ENCODE data around the gene KIAA1671. TPM values are rescaled to one million over a fixed set of nuclear protein-coding genes. Genes with fewer than 3 reads are reported as not detected.

KIAA1671 gene
- total and polyA plus RNA-seq, 2 of the 4 experiments (the other 2 are of a cell fraction) = 0.02 TPM; not detected in 1

- Histone ChIP-seq H2BK20ac (ENCODE audit: low read depth, low read length) (no peak overlapping the region), H3K9me3 (ENCODE audit: control insufficient read depth, insufficient read depth, low read length) (no peaks in the 10 kb centered on the region), H4K20me1 (ENCODE audit: insufficient read depth, low read length) (no peaks in the 10 kb centered on the region), H3K4ac (ENCODE audit: low read depth, low read length) (no peak overlapping the region), H2BK5ac (ENCODE audit: low read depth, low read length, poor library complexity, severe bottlenecking) (no peak overlapping the region), H3K4me2 (ENCODE audit: low read depth, low read length) (no peak overlapping the region), H2AK9ac (replicated peaks; ENCODE audit: low read depth, low read length, poor library complexity) (no peak overlapping the region), H2AK5ac (ENCODE audit: low read depth, low read length) (no peak overlapping the region), H3K27me3 (ENCODE audit: control insufficient read depth, insufficient read depth, low read length) (no peaks in the 10 kb centered on the region; the same call in 1 of the 2 replicates), H3K27ac (ENCODE audit: insufficient read depth, low read length) (no peak overlapping the region), H3K23ac (ENCODE audit: low read depth, low read length) (no peak overlapping the region), H2AFZ (replicated peaks; ENCODE audit: low read length, poor library complexity) (no peak overlapping the region), H3K56ac (ENCODE audit: extremely low read depth, insufficient read depth, low read length) (no peak overlapping the region), H2BK15ac (ENCODE audit: low read depth, low read length) (no peak overlapping the region), H4K91ac (ENCODE audit: insufficient read depth, low read depth, low read length) (no peak overlapping the region), H3K9ac (ENCODE audit: low read depth, low read length) (no peak overlapping the region), H3K9me1 (ENCODE audit: insufficient read depth, low read length) (no peaks in the 10 kb centered on the region), H3K18ac (ENCODE audit: low read depth, low read length) (no peak overlapping the region), H4K5ac (ENCODE audit: low read depth, low read length) (no peak overlapping the region), H3K14ac (replicated peaks; ENCODE audit: low read depth, low read length) (no peak overlapping the region), H3K79me1 (ENCODE audit: low read depth in 1 of 2, low read length in 2 of 2) (no peaks in the 10 kb centered on the region), H3K4me3 (ENCODE audit: insufficient read depth, low read depth, low read length) (no peak overlapping the region), H2BK120ac (ENCODE audit: low read depth, low read length) (no peak overlapping the region), H3K4me1 (ENCODE audit: control insufficient read depth, insufficient read depth, low read length) (no peaks in the 10 kb centered on the region), H3K36me3 (ENCODE audit: control insufficient read depth, insufficient read depth, low read length) (no peaks in the 10 kb centered on the region), H4K8ac (ENCODE audit: low read depth in 2 of 2, low read length in 2 of 2) (no peak overlapping the region)
- ChIA-PET POLR2A (ENCODE audit: unreplicated experiment) (no interaction called here), CTCF (no interaction called here)
- in situ Hi-C loops (cut with MboI; ENCODE audit: low sequenced_read_pairs) (no loop called here), intact Hi-C loops (cut with micrococcal nuclease) (no loop called here), dilution Hi-C loops (cut with HindIII; ENCODE audit: low sequenced_read_pairs, unreplicated experiment) (no loop called here)
- WGBS, 2 experiments (ENCODE audit: extremely low coverage in 2 of 2, insufficient read length in 1 of 2) = 29% methylated on average over 2 of the region's 4 CpGs; no CpG with 5 or more reads in 1 of the 2 experiments
- ATAC-seq (ENCODE audit: low read depth) (no peak), DNase-seq (no peak)
- BruUV-seq (replicated peaks) = no TSS peak
- TF ChIP-seq SMC3 (IDR thresholded peaks at IDR 0.05; ENCODE audit: low read depth, low read length) (no peak), MXI1 (IDR thresholded peaks at IDR 0.05; ENCODE audit: borderline replicate concordance, low read depth, low read length) (no peak), CHD1 (IDR thresholded peaks at IDR 0.05; ENCODE audit: low read depth, low read length) (no peak), ELK1 (IDR thresholded peaks at IDR 0.05; ENCODE audit: borderline replicate concordance, low read depth, low read length) (no peak), RAD21 (IDR thresholded peaks at IDR 0.05; ENCODE audit: low read length) (no peak), BHLHE40 (IDR thresholded peaks at IDR 0.05; ENCODE audit: low read depth, low read length) (no peak), CEBPB (IDR thresholded peaks at IDR 0.05; ENCODE audit: low read depth, low read length) (no peak), FOS (IDR thresholded peaks at IDR 0.05; ENCODE audit: low read depth, low read length) (no peak), MAZ (IDR thresholded peaks at IDR 0.05; ENCODE audit: borderline replicate concordance, low read depth, low read length) (no peak), MAFK (IDR thresholded peaks at IDR 0.05; ENCODE audit: low read depth, low read length) (no peak), USF2 (IDR thresholded peaks at IDR 0.05; ENCODE audit: low read depth, low read length) (no peak), POLR2A (IDR thresholded peaks at IDR 0.05; ENCODE audit: low read depth, low read length) (no peak), NFE2L2 (IDR thresholded peaks at IDR 0.05; ENCODE audit: low read depth, low read length) (no peak), RCOR1 (IDR thresholded peaks at IDR 0.05; ENCODE audit: insufficient replicate concordance, low read length) (no peak), RFX5 (IDR thresholded peaks at IDR 0.05; ENCODE audit: low read depth, low read length) (no peak), CTCF (conservative IDR thresholded peaks at IDR 0.05; ENCODE audit: low read depth, low read length) (no peak)
Observed at GRCh38 chr22:25092119-25092518, 139.6 kb downstream of the KIAA1671 start.
